MCF 10A (cell line): ENCODE data around the gene HOXA6. TPM values are rescaled to one million over a fixed set of nuclear protein-coding genes. Genes with fewer than 3 reads are reported as not detected.

Experiments
- BruUV-seq: library from RNA; stranded (reverse); fragments of 400-500 nt; replicated peaks from 2 replicates; lab custom pipeline; 2021; lab: Mats Ljungman, UMichigan
- CTCF ChIA-PET: fragments of 300-600 bp; sonication (Branson Sonifier 250); formaldehyde crosslinking; extraction: SDS; loops from one replicate; lab custom pipeline; 2021; ENCODE audit warnings: antibody characterized with exemption, inconsistent platforms; lab: Yijun Ruan, JAX
- POLR2A ChIA-PET: fragments of 300-600, 350-650 bp; sonication (Branson Sonifier 250); formaldehyde crosslinking; extraction: SDS; loops from one replicate; lab custom pipeline; 2020; ENCODE audit warnings: antibody characterized with exemption, inconsistent platforms; lab: Yijun Ruan, JAX
- DNase-seq: peaks from one replicate; pipeline ENCODE4 v3.0.0-alpha.2; 2018; ENCODE audit not compliant: unreplicated experiment
- H3K27ac Mint-ChIP-seq: one replicate; pipeline ENCODE4 v1.8.0; 2022; ENCODE audit warnings: mild to moderate bottlenecking, low read depth, mixed read lengths; ENCODE audit not compliant: unreplicated experiment
- H3K27me3 Mint-ChIP-seq: one replicate; pipeline ENCODE4 v1.8.0; 2022; ENCODE audit warnings: mixed read lengths; ENCODE audit not compliant: insufficient read depth, unreplicated experiment
- H3K36me3 Mint-ChIP-seq: one replicate; pipeline ENCODE4 v1.8.0; 2022; ENCODE audit warnings: mild to moderate bottlenecking, moderate library complexity, mixed read lengths; ENCODE audit not compliant: insufficient read depth, unreplicated experiment
- H3K4me1 Mint-ChIP-seq: one replicate; pipeline ENCODE4 v1.8.0; 2022; ENCODE audit warnings: mixed read lengths; ENCODE audit not compliant: insufficient read depth, unreplicated experiment
- H3K4me3 Mint-ChIP-seq: one replicate; pipeline ENCODE4 v1.8.0; 2022; ENCODE audit warnings: mild to moderate bottlenecking, moderate library complexity, mixed read lengths; ENCODE audit not compliant: unreplicated experiment
- H3K9me3 Mint-ChIP-seq: one replicate; pipeline ENCODE4 v1.8.0; 2022; ENCODE audit warnings: mixed read lengths; ENCODE audit not compliant: unreplicated experiment
- CTCF ChIP-seq: fragments of 200-600 bp; IDR thresholded peaks from one replicate; pipeline ENCODE4 v1.8.0; 2022; ENCODE audit warnings: antibody characterized with exemption, mild to moderate bottlenecking; ENCODE audit not compliant: unreplicated experiment
- intact Hi-C: fragments of 100-400 bp; cut with micrococcal nuclease; formaldehyde crosslinking; loops from 2 replicates; pipeline ENCODE4 v1.14.1; 2022
- total RNA-seq: library from RNA; stranded (reverse); gene quantifications from 2 replicates; pipeline ENCODE4 v1.2.3, GENCODE V29; 2022

HOXA6 gene
- total RNA-seq, 1 experiment from 2014 or later = 0.96 TPM

GRCh38 chr7:27191833-27192545 lies 44.4 kb upstream of the HOXA6 start:
- no TSS peak for BruUV-seq
- no peaks in the 10 kb centered on the region for H3K9me3 Mint-ChIP-seq
- no peak for DNase-seq
- ChIA-PET POLR2A (no interaction called here), CTCF (interaction anchor here (3.2 kb wide), 1 partner anchor 13 kb away, joined by 10 read pairs; no protein-coding TSS in a partner anchor)
- no peak for TF ChIP-seq CTCF
- no peaks in the 10 kb centered on the region for H3K4me1 Mint-ChIP-seq
- H3K4me3 Mint-ChIP-seq = no peak overlapping the region
- no peak overlapping the region for H3K27ac Mint-ChIP-seq
- intact Hi-C loops = loop anchor here (10.0 kb wide), 1 partner anchor 1733 kb away; no protein-coding TSS in a partner anchor
- H3K27me3 Mint-ChIP-seq = peaks cover 12% of the 10 kb centered on the region
- H3K36me3 Mint-ChIP-seq = no peaks in the 10 kb centered on the region

- no peak overlapping the region for H3K4me3 Mint-ChIP-seq
- intact Hi-C loops = loop anchor here (10.0 kb wide), 1 partner anchor 1734 kb away; no protein-coding TSS in a partner anchor
- no peak for DNase-seq
- no peak overlapping the region for H3K27ac Mint-ChIP-seq
- BruUV-seq = no TSS peak
- no peaks in the 10 kb centered on the region for H3K9me3 Mint-ChIP-seq
- H3K4me1 Mint-ChIP-seq = peaks cover 1% of the 10 kb centered on the region
- H3K36me3 Mint-ChIP-seq = no peaks in the 10 kb centered on the region
- TF ChIP-seq CTCF = no peak
- POLR2A ChIA-PET = no interaction called here
- CTCF ChIA-PET = interaction anchor here (2.2 to 3.2 kb wide), 2 partner anchors 12 to 19 kb away, joined by 6 to 10 read pairs; no protein-coding TSS in a partner anchor
- H3K27me3 Mint-ChIP-seq = peaks cover 10% of the 10 kb centered on the region
Measured at GRCh38 chr7:27191161-27191731, 43.7 kb upstream of the HOXA6 start.

- intact Hi-C loops = loop anchor here (10.0 kb wide), 1 partner anchor 1735 kb away; no protein-coding TSS in a partner anchor
- POLR2A ChIA-PET = no interaction called here
- TF ChIP-seq CTCF = no peak
- no peak overlapping the region for H3K4me3 Mint-ChIP-seq
- peaks cover 8% of the 10 kb centered on the region for H3K4me1 Mint-ChIP-seq
- CTCF ChIA-PET = interaction anchor here (0.5 to 3.2 kb wide), 7 partner anchors 11 to 1006 kb away, joined by 3 to 10 read pairs (median 4); no protein-coding TSS in a partner anchor
- BruUV-seq = no TSS peak
- DNase-seq = no peak
- H3K36me3 Mint-ChIP-seq = no peaks in the 10 kb centered on the region
- H3K27me3 Mint-ChIP-seq = peaks cover 9% of the 10 kb centered on the region
- H3K9me3 Mint-ChIP-seq = no peaks in the 10 kb centered on the region
- no peak overlapping the region for H3K27ac Mint-ChIP-seq
Measured at GRCh38 chr7:27189997-27190748, 42.6 kb upstream of the HOXA6 start.
